Activated T-cell treated with anti-CD3 and anti-CD28 coated beads, Interleukin-2, amount 50 U/mL, for 4 hours (primary cell): ENCODE data around the gene EIF3L. TPM values are rescaled to one million over a fixed set of nuclear protein-coding genes. Genes with fewer than 3 reads are reported as not detected.
"Not testable (repeated sequence)": the region's sequence is repeated elsewhere in the genome, so short reads cannot be mapped to it uniquely, and the experiment has no call there.

ENCODE experiments used
- ATAC-seq, 2 donors: fragments of 200-7000 bp; cut with Tn5 transposase; one replicate each; pipeline ENCODE4 v1.10.0; 2021
- DNase-seq: peaks from one replicate; pipeline ENCODE4 v3.0.0-alpha.2; 2020
- H3K27me3 Mint-ChIP-seq: one replicate; pipeline ENCODE4 v1.8.0; 2021; ENCODE audit warnings: low read depth, mixed read lengths
- H3K36me3 Mint-ChIP-seq: one replicate; pipeline ENCODE4 v1.8.0; 2022; ENCODE audit warnings: mixed read lengths; ENCODE audit not compliant: insufficient read depth
- H3K4me1 Mint-ChIP-seq: one replicate; pipeline ENCODE4 v1.8.0; 2021; ENCODE audit warnings: low read depth, mixed read lengths
- H3K4me3 Mint-ChIP-seq: one replicate; pipeline ENCODE4 v1.8.0; 2021; ENCODE audit warnings: mild to moderate bottlenecking, moderate library complexity, mixed read lengths
- H3K9me3 Mint-ChIP-seq: one replicate; pipeline ENCODE4 v1.8.0; 2021; ENCODE audit warnings: mixed read lengths
- total RNA-seq, 3 donors: library from RNA; stranded (reverse); gene quantifications; one replicate each; pipeline ENCODE4 v1.2.1, GENCODE V29; 2021

Gene EIF3L
- total RNA-seq: 100 to 1,000 TPM; 448 to 518 (median 461) TPM

- Mint-ChIP-seq H3K4me1 (peaks cover 46% of the 10 kb centered on the region), H3K36me3 (peaks cover 27% of the 10 kb centered on the region), H3K4me3 (peak within 1 kb of the TSS; percentile 94), H3K27me3 (no peaks in the 10 kb centered on the region), H3K9me3 (no peaks in the 10 kb centered on the region)
- ATAC-seq: peak; percentile 81 to 83
- peak; percentile 80 for DNase-seq
Observed at GRCh38 chr22:37849089-37849751, at the start of gene EIF3L. Gene EIF3L, plus strand, starts transcription at chr22:37849419. Its CDS starts 31 bp downstream, at chr22:37849450.

GRCh38 chr22:37799979-37800378 lies 49.2 kb upstream of the EIF3L start:
- H3K4me3 Mint-ChIP-seq, H3K36me3 Mint-ChIP-seq, ATAC-seq, DNase-seq, H3K9me3 Mint-ChIP-seq: not testable (repeated sequence)
- Mint-ChIP-seq H3K27me3 (peaks cover 19% of the 10 kb centered on the region), H3K4me1 (peaks cover 13% of the 10 kb centered on the region)

- ATAC-seq: no peak
- Mint-ChIP-seq H3K4me3 (peak overlapping the region; percentile 59), H3K27me3 (peaks cover 35% of the 10 kb centered on the region), H3K36me3 (no peaks in the 10 kb centered on the region), H3K9me3 (no peaks in the 10 kb centered on the region), H3K4me1 (peaks cover 28% of the 10 kb centered on the region)
- DNase-seq: no peak
Observed at GRCh38 chr22:37801946-37802309, 47.3 kb upstream of the EIF3L start.

GRCh38 chr22:37802310-37803194 lies 46.7 kb upstream of the EIF3L start:
- Mint-ChIP-seq H3K4me1 (peaks cover 33% of the 10 kb centered on the region), H3K36me3 (no peaks in the 10 kb centered on the region), H3K9me3 (no peaks in the 10 kb centered on the region), H3K4me3 (peak overlapping the region; percentile 64), H3K27me3 (peaks cover 40% of the 10 kb centered on the region)
- DNase-seq (no peak), ATAC-seq (peak; percentile 36 to 41)

- peak overlapping the region; percentile 64 for H3K4me3 Mint-ChIP-seq
- H3K4me1 Mint-ChIP-seq: peaks cover 35% of the 10 kb centered on the region
- no peaks in the 10 kb centered on the region for H3K9me3 Mint-ChIP-seq
- ATAC-seq: no peak
- no peak for DNase-seq
- no peaks in the 10 kb centered on the region for H3K36me3 Mint-ChIP-seq
- peaks cover 42% of the 10 kb centered on the region for H3K27me3 Mint-ChIP-seq
Observed at GRCh38 chr22:37803195-37803638, 46.0 kb upstream of the EIF3L start.

- DNase-seq: no peak
- no peaks in the 10 kb centered on the region for H3K36me3 Mint-ChIP-seq
- ATAC-seq: no peak
- H3K9me3 Mint-ChIP-seq: no peaks in the 10 kb centered on the region
- H3K4me3 Mint-ChIP-seq: peak overlapping the region; percentile 57
- H3K27me3 Mint-ChIP-seq: peaks cover 43% of the 10 kb centered on the region
- peaks cover 39% of the 10 kb centered on the region for H3K4me1 Mint-ChIP-seq
Observed at GRCh38 chr22:37803639-37804351, 45.4 kb upstream of the EIF3L start.

GRCh38 chr22:37804352-37804880 lies 44.8 kb upstream of the EIF3L start:
- peaks cover 39% of the 10 kb centered on the region for H3K4me1 Mint-ChIP-seq
- H3K36me3 Mint-ChIP-seq: no peaks in the 10 kb centered on the region
- peak overlapping the region; percentile 57 for H3K4me3 Mint-ChIP-seq
- ATAC-seq: no peak
- peaks cover 47% of the 10 kb centered on the region for H3K27me3 Mint-ChIP-seq
- no peak for DNase-seq
- no peaks in the 10 kb centered on the region for H3K9me3 Mint-ChIP-seq

- Mint-ChIP-seq H3K4me1 (peaks cover 39% of the 10 kb centered on the region), H3K9me3 (no peaks in the 10 kb centered on the region), H3K27me3 (peaks cover 53% of the 10 kb centered on the region), H3K36me3 (no peaks in the 10 kb centered on the region), H3K4me3 (peak overlapping the region; percentile 72)
- DNase-seq (peak; percentile 58), ATAC-seq (peak; percentile 20 to 26)
Observed at GRCh38 chr22:37804881-37805809, 44.1 kb upstream of the EIF3L start.

- H3K4me1 Mint-ChIP-seq: peaks cover 39% of the 10 kb centered on the region
Observed at GRCh38 chr22:37805810-37806277, 43.4 kb upstream of the EIF3L start.

GRCh38 chr22:37806409-37807333 lies 42.5 kb upstream of the EIF3L start:
- Mint-ChIP-seq H3K4me1 (peaks cover 39% of the 10 kb centered on the region), H3K27me3 (peaks cover 51% of the 10 kb centered on the region), H3K9me3 (no peaks in the 10 kb centered on the region), H3K36me3 (no peaks in the 10 kb centered on the region), H3K4me3 (peak overlapping the region; percentile 73)
- ATAC-seq (no peak), DNase-seq (no peak)

More at GRCh38 chr22:37805810-37806277, 43.4 kb upstream of the EIF3L start:
- no peak for ATAC-seq
- H3K27me3 Mint-ChIP-seq: peaks cover 51% of the 10 kb centered on the region
- peak overlapping the region; percentile 72 for H3K4me3 Mint-ChIP-seq
- no peak for DNase-seq
- H3K36me3 Mint-ChIP-seq: no peaks in the 10 kb centered on the region
- H3K9me3 Mint-ChIP-seq: no peaks in the 10 kb centered on the region

- no peaks in the 10 kb centered on the region for H3K36me3 Mint-ChIP-seq
- DNase-seq: peak; percentile 82
- no peaks in the 10 kb centered on the region for H3K9me3 Mint-ChIP-seq
- ATAC-seq: peak; percentile 96 to 97
- peaks cover 35% of the 10 kb centered on the region for H3K4me1 Mint-ChIP-seq
- H3K27me3 Mint-ChIP-seq: peaks cover 51% of the 10 kb centered on the region
- peak within 1 kb of the TSS; percentile 73 for H3K4me3 Mint-ChIP-seq
Observed at GRCh38 chr22:37807410-37808293, 41.6 kb upstream of the EIF3L start, which contains the start of gene GCAT. Gene GCAT, plus strand, starts transcription at chr22:37807934. Its CDS starts 34 bp downstream, at chr22:37807968.
